NOMO-1 (cell line): ENCODE data around the gene RNF38.
"Not testable (repeated sequence)": the region's sequence is repeated elsewhere in the genome, so short reads cannot be mapped to it uniquely, and the experiment has no call there.

Source experiments
- DNase-seq, 2 experiments: peaks; one replicate each; lab custom pipeline; 2025; ENCODE audit not compliant: unreplicated experiment in 2 of 2; lab: John Stamatoyannopoulos, UW

The RNF38 gene

GRCh38 chr9:36409076-36409475, 9.0 kb upstream of the RNF38 start:
- DNase-seq, result not testable (repeated sequence)

- peak in 1 of 2 experiments; percentile 31 for DNase-seq
These were observed 7.2 kb upstream of the RNF38 start for GRCh38 chr9:36407122-36407723.

- no peak for DNase-seq
These were observed 2.5 kb upstream of the RNF38 start for GRCh38 chr9:36402536-36402935.

- DNase-seq, result no peak
These were observed 1.9 kb upstream of the RNF38 start for GRCh38 chr9:36401897-36402480.

GRCh38 chr9:36401164-36401740, 1.2 kb upstream of the RNF38 start:
- peak; percentile 49 to 62 for DNase-seq

- DNase-seq, result peak; percentile 49 to 59
These were observed 479 bp upstream of the RNF38 start for GRCh38 chr9:36400332-36401163.

GRCh38 chr9:36398745-36399144, 1.3 kb downstream of the RNF38 start:
- DNase-seq, result no peak

GRCh38 chr9:36396985-36397384, 3.1 kb downstream of the RNF38 start:
- no peak for DNase-seq

- DNase-seq, result no peak
These were observed 7.6 kb downstream of the RNF38 start for GRCh38 chr9:36392489-36392888.

- no peak for DNase-seq
These were observed 10.5 kb downstream of the RNF38 start for GRCh38 chr9:36389590-36389989.

GRCh38 chr9:36386396-36386965, 13.6 kb downstream of the RNF38 start:
- not testable (repeated sequence) for DNase-seq

GRCh38 chr9:36382484-36382883, 17.6 kb downstream of the RNF38 start:
- no peak for DNase-seq

- DNase-seq, result no peak
These were observed 35.5 kb downstream of the RNF38 start for GRCh38 chr9:36364577-36364976.

- DNase-seq, result no peak
These were observed 36.6 kb downstream of the RNF38 start for GRCh38 chr9:36363448-36363847.

- DNase-seq, result no peak
These were observed 41.6 kb downstream of the RNF38 start for GRCh38 chr9:36358486-36358885.

GRCh38 chr9:36357639-36358038, 42.4 kb downstream of the RNF38 start:
- DNase-seq, result no peak

GRCh38 chr9:36346569-36346968, 53.5 kb downstream of the RNF38 start:
- DNase-seq, result peak in 1 of 2 experiments; percentile 31

- DNase-seq, result no peak
These were observed 54.8 kb downstream of the RNF38 start for GRCh38 chr9:36345103-36345846.

- DNase-seq, result no peak
These were observed 58.0 kb downstream of the RNF38 start for GRCh38 chr9:36341936-36342577.

GRCh38 chr9:36337865-36338264, 62.2 kb downstream of the RNF38 start:
- no peak for DNase-seq
